K562 (cell line): ENCODE measurements around the gene SPI1. TPM values are rescaled to one million over a fixed set of nuclear protein-coding genes. Genes with fewer than 3 reads are reported as not detected.

Experiments
- ATAC-seq: fragments of 200-7000 bp; cut with Tn5 transposase; 3 replicates; pipeline ENCODE4 v1.9.1; 2020; ENCODE audit warnings: moderate library complexity
- BruUV-seq: library from RNA; stranded (reverse); fragments of 400-500 nt; replicated peaks from 2 replicates; lab custom pipeline; 2021; lab: Mats Ljungman, UMichigan
- CTCF ChIA-PET: fragments of 300-600 bp; formaldehyde crosslinking; extraction: SDS; loops from one replicate; lab custom pipeline; 2021; ENCODE audit warnings: low intra/inter-chr PET ratio; lab: Yijun Ruan, JAX
- POLR2A ChIA-PET: fragments of 300-600, 350-650 bp; sonication (Branson Sonifier 250); formaldehyde crosslinking; extraction: SDS; loops from one replicate; lab custom pipeline; 2021; ENCODE audit warnings: antibody characterized with exemption, inconsistent platforms; lab: Yijun Ruan, JAX
- DNase-seq, 4 experiments: peaks; one replicate each; pipeline versions ENCODE4 v3.0.0 to v3.0.0-alpha.2; 2011 to 2018; ENCODE audit warnings: low spot score in 3 of 4, mixed read lengths in 3 of 4; ENCODE audit errors: extremely low read depth in 1 of 4
- FAIRE-seq: peaks from 2 replicates; lab custom pipeline; 2011; peaks lifted over from hg19 to GRCh38; lab: Jason Lieb, UNC
- H2AFZ ChIP-seq: 2 replicates; pipeline ENCODE4 v1.6.0; 2011; ENCODE audit warnings: low read depth, low read length, control low read depth, inconsistent platforms
- H3K27ac ChIP-seq: fragments of 200-600 bp; 3 replicates; pipeline ENCODE4 v1.8.0; 2011; ENCODE audit warnings: low read depth, mild to moderate bottlenecking, control low read depth, inconsistent platforms, low read length, moderate library complexity, mixed read lengths; ENCODE audit errors: extremely low read depth
- H3K27me3 ChIP-seq, 2 experiments: fragments of 300-600 bp in 1 of 2; 2 replicates in 1 of 2; 3 replicates in 1 of 2; pipeline versions ENCODE4 v1.6.0 to v1.8.0; 2011; ENCODE audit warnings: inconsistent platforms in 2 of 2, low read length in 2 of 2, mild to moderate bottlenecking in 1 of 2, mixed read lengths in 1 of 2, moderate library complexity in 1 of 2; ENCODE audit not compliant: control insufficient read depth in 2 of 2, insufficient read depth in 2 of 2
- H3K36me3 ChIP-seq: fragments of 300-600 bp; 3 replicates; pipeline ENCODE4 v1.8.0; 2011; ENCODE audit warnings: mild to moderate bottlenecking, low read length, inconsistent platforms; ENCODE audit not compliant: control insufficient read depth, insufficient read depth
- H3K4me1 ChIP-seq, 2 experiments: fragments of 200-600 bp in 1 of 2; replicated peaks in 1 of 2; 2 replicates in 1 of 2; 3 replicates in 1 of 2; pipeline versions ENCODE4 v1.5.1 to v1.8.0; 2011; ENCODE audit warnings: inconsistent platforms in 2 of 2, low read length in 2 of 2, mild to moderate bottlenecking in 1 of 2, mixed read lengths in 1 of 2, moderate library complexity in 1 of 2; ENCODE audit not compliant: control insufficient read depth in 2 of 2, insufficient read depth in 2 of 2
- H3K4me2 ChIP-seq: 2 replicates; pipeline ENCODE4 v1.6.1; 2011; ENCODE audit warnings: low read length, control low read depth, inconsistent platforms, mixed read lengths; ENCODE audit not compliant: insufficient read depth
- H3K4me3 ChIP-seq: fragments of 200-600 bp; sonication (generic), shearing (Covaris generic); 2 replicates; pipeline ENCODE4 v1.5.1; 2016; ENCODE audit warnings: control low read depth, inconsistent platforms
- H3K79me2 ChIP-seq: fragments of 200-600 bp; 3 replicates; pipeline ENCODE4 v1.8.0; 2011; ENCODE audit warnings: low read length, inconsistent platforms; ENCODE audit not compliant: control insufficient read depth, insufficient read depth
- H3K9ac ChIP-seq, 2 experiments: 2 replicates each; pipeline versions ENCODE4 v1.6.0 to v1.6.1; 2011; ENCODE audit warnings: low read depth in 2 of 2, low read length in 2 of 2, control low read depth in 1 of 2, inconsistent platforms in 1 of 2, mild to moderate bottlenecking in 1 of 2, mixed read lengths in 1 of 2; ENCODE audit not compliant: insufficient read depth in 1 of 2
- H3K9me1 ChIP-seq: one replicate; pipeline ENCODE4 v1.6.0; 2011; ENCODE audit warnings: inconsistent platforms, mild to moderate bottlenecking, low read length, moderate library complexity; ENCODE audit not compliant: control insufficient read depth, insufficient read depth
- H3K9me3 ChIP-seq: replicated peaks from 2 replicates; pipeline ENCODE4 v1.5.1; 2011; ENCODE audit warnings: low read depth, low read length, inconsistent platforms; ENCODE audit not compliant: control insufficient read depth, insufficient read depth
- H4K20me1 ChIP-seq: replicated peaks from 2 replicates; pipeline ENCODE4 v1.6.1; 2011; ENCODE audit warnings: low read length, inconsistent platforms, mixed read lengths; ENCODE audit not compliant: control insufficient read depth, insufficient read depth
- DIDO1 ChIP-seq: fragments of 450-650 bp; IDR thresholded peaks from 2 replicates; pipeline ENCODE4 v1.6.1; 2016; ENCODE audit warnings: low read depth, missing biosample characterization, missing genetic modification characterization
- KAT7 ChIP-seq: sonication (generic); formaldehyde crosslinking; IDR thresholded peaks from 2 replicates; pipeline ENCODE4 v1.8.0; 2022; ENCODE audit warnings: missing genetic modification reagents, mild to moderate bottlenecking, borderline replicate concordance
- KDM1A ChIP-seq, 2 experiments: fragments of 450-650 bp; IDR thresholded peaks; 2 replicates each; pipeline ENCODE4 v1.6.1; 2016; ENCODE audit warnings: mild to moderate bottlenecking in 2 of 2
- MCM5 ChIP-seq: fragments of 450-650 bp; IDR thresholded peaks from 2 replicates; pipeline ENCODE4 v1.6.1; 2016; ENCODE audit warnings: low read depth
- MTA1 ChIP-seq: fragments of 450-650 bp; IDR thresholded peaks from 2 replicates; pipeline ENCODE4 v1.6.1; 2017; ENCODE audit warnings: borderline replicate concordance
- NRF1 ChIP-seq, 2 experiments: fragments of 450-650 bp; IDR thresholded peaks in 1 of 2; conservative IDR thresholded peaks in 1 of 2; 2 replicates each; pipeline ENCODE4 v1.6.1; 2014; ENCODE audit warnings: mild to moderate bottlenecking in 2 of 2
- PTRF ChIP-seq: fragments of 450-650 bp; IDR thresholded peaks from 2 replicates; pipeline ENCODE4 v1.6.1; 2016; ENCODE audit warnings: mild to moderate bottlenecking, missing genetic modification characterization, missing compliant biosample characterization
- SIRT6 ChIP-seq: IDR thresholded peaks from one replicate; pipeline ENCODE4 v1.6.1; 2012; ENCODE audit warnings: low read depth, mild to moderate bottlenecking, control low read depth, inconsistent platforms, low read length, moderate library complexity
- SMARCA4 ChIP-seq: fragments of 450-650 bp; IDR thresholded peaks from 2 replicates; pipeline ENCODE4 v1.6.1; 2016
- SRF ChIP-seq, 2 experiments: fragments of 250-450, 450-650 bp in 1 of 2; sonication (Bioruptor Pico) in 1 of 2; sonication (generic) in 1 of 2; formaldehyde crosslinking; IDR thresholded peaks; 2 replicates each; pipeline versions ENCODE4 v1.5.0 to v1.5.1; 2020 to 2022; ENCODE audit warnings: mild to moderate bottlenecking in 1 of 2, missing genetic modification reagents in 1 of 2
- TAF15 ChIP-seq: fragments of 200-400 bp; formaldehyde crosslinking; IDR thresholded peaks from 2 replicates; pipeline ENCODE4 v1.6.1; 2017; ENCODE audit warnings: mild to moderate bottlenecking, low read depth, low read length, moderate library complexity
- U2AF1 ChIP-seq: fragments of 200-400 bp; formaldehyde crosslinking; optimal IDR thresholded peaks from 2 replicates; pipeline ENCODE3; 2017; ENCODE audit warnings: mild to moderate bottlenecking, low read depth, low read length, moderate library complexity
- ZC3H8 ChIP-seq: fragments of 450-650 bp; IDR thresholded peaks from 2 replicates; pipeline ENCODE4 v1.6.1; 2017
- ZNF174 ChIP-seq: fragments of 250-450 bp; sonication (Bioruptor Pico); IDR thresholded peaks from 2 replicates; pipeline ENCODE4 v1.4.0; 2020; ENCODE audit warnings: mild to moderate bottlenecking
- ZNF324 ChIP-seq: fragments of 250-450 bp; sonication (Bioruptor Pico); IDR thresholded peaks from 2 replicates; pipeline ENCODE4 v1.4.0; 2020; ENCODE audit warnings: mild to moderate bottlenecking
- WGBS: fragments of 100-300 bp; shearing (Covaris generic); methylation state at CpG from one replicate; pipeline ENCODE4 v1.1.6; 2016; ENCODE audit warnings: low coverage, mixed read lengths; ENCODE audit not compliant: insufficient coverage; ENCODE audit errors: missing lambda C conversion rate; 5-methylcytosine and 5-hydroxymethylcytosine counted together
- in situ Hi-C: fragments of 300-500 bp; cut with MboI; formaldehyde crosslinking; loops from 4 replicates; pipeline ENCODE4 v1.15.0; 2018; ENCODE audit warnings: inconsistent platforms, mixed read lengths
- intact Hi-C: fragments of 100-400 bp; cut with micrococcal nuclease; formaldehyde crosslinking; loops from 2 replicates; pipeline ENCODE4 v1.14.2; 2022
- polyA plus RNA-seq, 8 experiments: library from polyadenylated mRNA; depleted of rRNA in 4 of 8; stranded (reverse) in 5 of 8; unstranded in 3 of 8; fragments of >200 nt; fragmentation: Nextera tagmentation in 2 of 8; fragmentation: Illumina TruSeq in 1 of 8; extraction: Ambion mirVana in 2 of 8; extraction: Trizol in 1 of 8; gene quantifications; 2 replicates each; pipeline versions ENCODE4 v1.2.1 to v1.2.3, GENCODE V29; 2011 to 2014; ENCODE audit warnings: inconsistent platforms in 1 of 8, missing spikeins in 1 of 8
- total RNA-seq, 7 experiments: library from RNA; depleted of rRNA in 6 of 7; stranded (reverse); fragments of >200 nt in 6 of 7; fragmentation: Illumina TruSeq in 2 of 7; extraction: Trizol in 2 of 7; gene quantifications; 2 replicates each; pipeline versions ENCODE4 v1.2.1 to v1.2.3, GENCODE V29; 2011 to 2021; ENCODE audit warnings: low replicate concordance in 1 of 7
- TF ChIP-seq, protein P1 (sequence below): fragments of 250-450 bp; sonication (Bioruptor Pico); IDR thresholded peaks from 2 replicates; pipeline ENCODE4 v1.9.0; 2021; ENCODE audit warnings: mild to moderate bottlenecking
- TF ChIP-seq, protein P2 (sequence below): sonication (generic); formaldehyde crosslinking; IDR thresholded peaks from 2 replicates; pipeline ENCODE4 v1.8.0; 2023; ENCODE audit warnings: mild to moderate bottlenecking, missing genetic modification reagents
- TF ChIP-seq, protein P3 (sequence below): fragments of 450-650 bp; IDR thresholded peaks from 2 replicates; pipeline ENCODE4 v1.6.1; 2016; ENCODE audit warnings: antibody characterized with exemption
- TF ChIP-seq, protein P4 (sequence below): IDR thresholded peaks from 2 replicates; pipeline ENCODE4 v1.6.1; 2011; ENCODE audit not compliant: insufficient read length; ENCODE audit errors: extremely low read depth

The SPI1 gene
- total and polyA plus RNA-seq, 9 of the 15 experiments (the other 6 are each of a cell fraction or from before 2014, with no cell fraction given): 0.10 to 33.7 (median 10.3) TPM

DNA sequence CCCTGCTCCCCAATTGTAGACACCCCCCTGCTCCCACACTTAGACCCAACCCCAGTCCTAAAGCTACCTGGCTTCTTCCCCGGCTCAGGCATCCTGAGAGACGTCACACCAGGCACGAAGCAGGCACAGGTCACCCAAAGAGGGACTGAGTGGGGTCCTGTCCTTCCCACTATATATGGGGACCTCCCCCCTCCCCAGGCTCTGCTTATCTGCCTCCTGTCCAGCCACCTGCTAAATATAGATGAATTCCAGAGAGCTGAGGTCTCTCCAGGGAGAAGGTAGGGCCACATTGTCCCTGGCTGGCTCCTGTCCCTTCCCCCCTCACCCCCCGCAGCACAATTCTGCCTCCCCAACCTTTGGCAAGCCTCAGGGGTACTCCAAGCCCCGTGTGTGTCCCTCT lies 25.8 kb downstream of the SPI1 start, which contains the start of gene MYBPC3:
Gene MYBPC3, minus strand, starts transcription at position 147 of the 400 bp plus-strand sequence. Its CDS starts 55 bp downstream, at position 92.
- DNase-seq (no peak), ATAC-seq (no peak), FAIRE-seq (no peak)
- peaks cover 0 to 2% of the 10 kb centered on the region in 2 experiments; a peak in 1 of 5 replicates for H3K27me3 ChIP-seq
- H3K79me2 ChIP-seq: no peaks in the 10 kb centered on the region
- POLR2A ChIA-PET: no interaction called here
- H3K4me2 ChIP-seq: no peak within 1 kb of the TSS
- intact Hi-C loops: loop anchor here (10.0 kb wide), 2 partner anchors 52 to 468 kb away; partner anchors contain the start of gene SLC39A13
- peaks cover 13% of the 10 kb centered on the region for H3K9me3 ChIP-seq
- H3K4me3 ChIP-seq: no peak within 1 kb of the TSS
- BruUV-seq: no TSS peak
- no peak within 1 kb of the TSS for H3K27ac ChIP-seq
- 37% methylated on average over 5 of the region's 5 CpGs for WGBS
- in situ Hi-C loops: loop anchor here (10.0 kb wide), 1 partner anchor 468 kb away; no protein-coding TSS in a partner anchor
- no peaks in the 10 kb centered on the region for H4K20me1 ChIP-seq
- CTCF ChIA-PET: interaction anchor here (2.8 kb wide), 1 partner anchor 118 kb away, joined by 9 read pairs; no protein-coding TSS in a partner anchor
- H3K4me1 ChIP-seq: peaks cover 0 to 45% of the 10 kb centered on the region in 2 experiments; a peak in 3 of 5 replicates
- no peaks in the 10 kb centered on the region for H3K36me3 ChIP-seq
- peak within 1 kb of the TSS in 1 of 2 experiments; percentile 60; a peak in 2 of 4 replicates for H3K9ac ChIP-seq
- no peak within 1 kb of the TSS for H2AFZ ChIP-seq
- H3K9me1 ChIP-seq: no peaks in the 10 kb centered on the region
- TF ChIP-seq SMARCA4 (no peak), TAF15 (no peak), SIRT6 (no peak), PTRF (tag) (no peak), SRF (CRISPR knock-in tag; IDR thresholded peaks at IDR 0.05) (no peak), KAT7 (CRISPR knock-in tag) (no peak), DIDO1 (tag) (no peak), MCM5 (no peak), NRF1 (conservative IDR thresholded peaks at IDR 0.05 in 1 of 2, IDR thresholded peaks at IDR 0.05 in 1 of 2) (no peak), ZC3H8 (no peak), KDM1A (IDR thresholded peaks at IDR 0.05) (no peak), ZNF324 (CRISPR knock-in tag) (no peak), MTA1 (no peak), U2AF1 (no peak), ZNF174 (no peak)
- TF ChIP-seq, protein P1, sequence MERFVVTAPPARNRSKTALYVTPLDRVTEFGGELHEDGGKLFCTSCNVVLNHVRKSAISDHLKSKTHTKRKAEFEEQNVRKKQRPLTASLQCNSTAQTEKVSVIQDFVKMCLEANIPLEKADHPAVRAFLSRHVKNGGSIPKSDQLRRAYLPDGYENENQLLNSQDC: no peak
- TF ChIP-seq, protein P2, sequence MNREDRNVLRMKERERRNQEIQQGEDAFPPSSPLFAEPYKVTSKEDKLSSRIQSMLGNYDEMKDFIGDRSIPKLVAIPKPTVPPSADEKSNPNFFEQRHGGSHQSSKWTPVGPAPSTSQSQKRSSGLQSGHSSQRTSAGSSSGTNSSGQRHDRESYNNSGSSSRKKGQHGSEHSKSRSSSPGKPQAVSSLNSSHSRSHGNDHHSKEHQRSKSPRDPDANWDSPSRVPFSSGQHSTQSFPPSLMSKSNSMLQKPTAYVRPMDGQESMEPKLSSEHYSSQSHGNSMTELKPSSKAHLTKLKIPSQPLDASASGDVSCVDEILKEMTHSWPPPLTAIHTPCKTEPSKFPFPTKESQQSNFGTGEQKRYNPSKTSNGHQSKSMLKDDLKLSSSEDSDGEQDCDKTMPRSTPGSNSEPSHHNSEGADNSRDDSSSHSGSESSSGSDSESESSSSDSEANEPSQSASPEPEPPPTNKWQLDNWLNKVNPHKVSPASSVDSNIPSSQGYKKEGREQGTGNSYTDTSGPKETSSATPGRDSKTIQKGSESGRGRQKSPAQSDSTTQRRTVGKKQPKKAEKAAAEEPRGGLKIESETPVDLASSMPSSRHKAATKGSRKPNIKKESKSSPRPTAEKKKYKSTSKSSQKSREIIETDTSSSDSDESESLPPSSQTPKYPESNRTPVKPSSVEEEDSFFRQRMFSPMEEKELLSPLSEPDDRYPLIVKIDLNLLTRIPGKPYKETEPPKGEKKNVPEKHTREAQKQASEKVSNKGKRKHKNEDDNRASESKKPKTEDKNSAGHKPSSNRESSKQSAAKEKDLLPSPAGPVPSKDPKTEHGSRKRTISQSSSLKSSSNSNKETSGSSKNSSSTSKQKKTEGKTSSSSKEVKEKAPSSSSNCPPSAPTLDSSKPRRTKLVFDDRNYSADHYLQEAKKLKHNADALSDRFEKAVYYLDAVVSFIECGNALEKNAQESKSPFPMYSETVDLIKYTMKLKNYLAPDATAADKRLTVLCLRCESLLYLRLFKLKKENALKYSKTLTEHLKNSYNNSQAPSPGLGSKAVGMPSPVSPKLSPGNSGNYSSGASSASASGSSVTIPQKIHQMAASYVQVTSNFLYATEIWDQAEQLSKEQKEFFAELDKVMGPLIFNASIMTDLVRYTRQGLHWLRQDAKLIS (CRISPR knock-in tag): no peak
- TF ChIP-seq, protein P3, sequence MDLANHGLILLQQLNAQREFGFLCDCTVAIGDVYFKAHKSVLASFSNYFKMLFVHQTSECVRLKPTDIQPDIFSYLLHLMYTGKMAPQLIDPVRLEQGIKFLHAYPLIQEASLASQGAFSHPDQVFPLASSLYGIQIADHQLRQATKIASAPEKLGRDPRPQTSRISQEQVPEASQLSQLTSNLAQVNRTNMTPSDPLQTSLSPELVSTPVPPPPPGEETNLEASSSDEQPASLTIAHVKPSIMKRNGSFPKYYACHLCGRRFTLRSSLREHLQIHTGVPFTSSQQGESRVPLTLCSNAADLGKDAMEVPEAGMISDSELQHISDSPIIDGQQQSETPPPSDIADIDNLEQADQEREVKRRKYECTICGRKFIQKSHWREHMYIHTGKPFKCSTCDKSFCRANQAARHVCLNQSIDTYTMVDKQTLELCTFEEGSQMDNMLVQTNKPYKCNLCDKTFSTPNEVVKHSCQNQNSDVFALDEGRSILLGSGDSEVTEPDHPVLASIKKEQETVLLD: no peak
- TF ChIP-seq, protein P4, sequence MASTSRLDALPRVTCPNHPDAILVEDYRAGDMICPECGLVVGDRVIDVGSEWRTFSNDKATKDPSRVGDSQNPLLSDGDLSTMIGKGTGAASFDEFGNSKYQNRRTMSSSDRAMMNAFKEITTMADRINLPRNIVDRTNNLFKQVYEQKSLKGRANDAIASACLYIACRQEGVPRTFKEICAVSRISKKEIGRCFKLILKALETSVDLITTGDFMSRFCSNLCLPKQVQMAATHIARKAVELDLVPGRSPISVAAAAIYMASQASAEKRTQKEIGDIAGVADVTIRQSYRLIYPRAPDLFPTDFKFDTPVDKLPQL: no peak
